PC-9 (cell line): ENCODE measurements around the gene CELSR2. TPM values are rescaled to one million over a fixed set of nuclear protein-coding genes. Genes with fewer than 3 reads are reported as not detected.
A peak's percentile ranks its signal among the peaks of the same experiment; 100 is the strongest.

ENCODE experiments used
- BruUV-seq: library from RNA; stranded (reverse); fragments of 400-500 nt; replicated peaks from 2 replicates; lab custom pipeline; 2021; lab: Mats Ljungman, UMichigan
- CTCF ChIA-PET: fragments of 300-600 bp; sonication (Branson Sonifier 250); formaldehyde crosslinking; loops from one replicate; lab custom pipeline; 2022; ENCODE audit warnings: antibody characterized with exemption; lab: Charles Lee
- POLR2A ChIA-PET: fragments of 300-600 bp; sonication (Branson Sonifier 250); formaldehyde crosslinking; loops from one replicate; lab custom pipeline; 2022; ENCODE audit warnings: antibody characterized with exemption; ENCODE audit not compliant: unreplicated experiment; lab: Charles Lee
- DNase-seq, 2 experiments: peaks; one replicate each; pipeline versions ENCODE4 v3.0.0 to v3.0.0-alpha.2; 2015 to 2022; ENCODE audit warnings: mixed read lengths in 1 of 2
- H2AFZ ChIP-seq: fragments of 200-600 bp; sonication (generic); 2 replicates; pipeline ENCODE4 v1.8.1; 2017; ENCODE audit warnings: antibody characterized with exemption
- H3F3A ChIP-seq: fragments of 200-600 bp; sonication (generic); 2 replicates; pipeline ENCODE4 v1.8.1; 2017; ENCODE audit warnings: antibody characterized with exemption, mild to moderate bottlenecking, low read depth; ENCODE audit not compliant: insufficient read depth
- H3K27ac ChIP-seq: fragments of 200-600 bp; sonication (generic); 2 replicates; pipeline ENCODE4 v1.6.1; 2016; ENCODE audit warnings: mixed run types
- H3K27me3 ChIP-seq: fragments of 200-600 bp; sonication (generic); 2 replicates; pipeline ENCODE4 v1.6.1; 2016; ENCODE audit warnings: low read depth, mixed run types; ENCODE audit not compliant: insufficient read depth
- H3K36me3 ChIP-seq: fragments of 200-600 bp; sonication (generic); 2 replicates; pipeline ENCODE4 v1.6.1; 2016; ENCODE audit warnings: low read depth, mixed run types
- H3K4me1 ChIP-seq: fragments of 200-600 bp; sonication (generic); replicated peaks from 2 replicates; pipeline ENCODE4 v1.6.1; 2016; ENCODE audit warnings: mixed run types; ENCODE audit not compliant: insufficient read depth
- H3K4me2 ChIP-seq: fragments of 200-600 bp; sonication (generic); 2 replicates; pipeline ENCODE4 v1.6.1; 2017; ENCODE audit warnings: mixed run types
- H3K4me3 ChIP-seq: fragments of 200-600 bp; sonication (generic); 2 replicates; pipeline ENCODE4 v1.6.1; 2016; ENCODE audit warnings: mixed run types
- H3K79me2 ChIP-seq: fragments of 200-600 bp; sonication (generic); 2 replicates; pipeline ENCODE4 v1.6.1; 2017; ENCODE audit warnings: low read depth, mixed run types
- H3K9me2 ChIP-seq: fragments of 200-600 bp; sonication (generic); 2 replicates; pipeline ENCODE4 v1.8.1; 2017; ENCODE audit warnings: mild to moderate bottlenecking; ENCODE audit not compliant: insufficient read depth
- H3K9me3 ChIP-seq: fragments of 200-600 bp; sonication (generic); 2 replicates; pipeline ENCODE4 v1.8.1; 2016; ENCODE audit warnings: low read depth; ENCODE audit not compliant: insufficient read depth
- H4K20me1 ChIP-seq: fragments of 200-600 bp; sonication (generic); 2 replicates; pipeline ENCODE4 v1.8.1; 2017; ENCODE audit not compliant: insufficient read depth
- CTCF ChIP-seq: fragments of 200-600 bp; sonication (generic); conservative IDR thresholded peaks from 2 replicates; pipeline ENCODE4 v1.6.1; 2017; ENCODE audit warnings: mixed run types, antibody characterized with exemption, mild to moderate bottlenecking, moderate library complexity
- EZH2 ChIP-seq: fragments of 200-600 bp; sonication (generic); IDR thresholded peaks from 2 replicates; pipeline ENCODE4 v1.8.0; 2017; ENCODE audit warnings: antibody characterized with exemption, low read depth
- intact Hi-C: fragments of 100-400 bp; cut with micrococcal nuclease; formaldehyde crosslinking; loops from one replicate; pipeline ENCODE4 v1.10.0; 2022; ENCODE audit not compliant: unreplicated experiment
- total RNA-seq: library from RNA; stranded (reverse); gene quantifications from 2 replicates; pipeline ENCODE4 v1.2.3, GENCODE V29; 2021

Gene CELSR2
- total RNA-seq, 1 experiment from 2014 or later = 19.5 TPM

- Histone ChIP-seq H3K36me3 (no peaks in the 10 kb centered on the region), H2AFZ (no peak overlapping the region), H3K4me2 (no peak overlapping the region), H3F3A (0 out of 2 replicates have a peak, but pooled peaks cover 7% of the 10 kb centered on the region), H3K9me2 (no peaks in the 10 kb centered on the region), H3K27me3 (no peaks in the 10 kb centered on the region), H3K4me3 (no peak overlapping the region), H3K27ac (no peak overlapping the region), H3K4me1 (0 out of 2 replicates have a peak, but pooled peaks cover 7% of the 10 kb centered on the region), H3K9me3 (no peaks in the 10 kb centered on the region), H3K79me2 (no peaks in the 10 kb centered on the region), H4K20me1 (no peaks in the 10 kb centered on the region)
- ChIA-PET POLR2A (no interaction called here), CTCF (no interaction called here)
- no peak for DNase-seq
- no TSS peak for BruUV-seq
- TF ChIP-seq CTCF = no peak
- no peak for TF ChIP-seq EZH2
- intact Hi-C loops = no loop called here
These were observed 47.4 kb downstream of the CELSR2 start for GRCh38 chr1:109296782-109297181.

GRCh38 chr1:109298666-109299557 lies 49.6 kb downstream of the CELSR2 start:
- TF ChIP-seq CTCF (no peak), EZH2 (no peak)
- Histone ChIP-seq H3K9me2 (no peaks in the 10 kb centered on the region), H3K79me2 (no peaks in the 10 kb centered on the region), H3F3A (0 out of 2 replicates have a peak, but pooled peaks cover 7% of the 10 kb centered on the region), H2AFZ (no peak overlapping the region), H3K36me3 (no peaks in the 10 kb centered on the region), H3K27ac (no peak overlapping the region), H3K9me3 (no peaks in the 10 kb centered on the region), H3K27me3 (no peaks in the 10 kb centered on the region), H3K4me1 (0 out of 2 replicates have a peak, but pooled peaks cover 4% of the 10 kb centered on the region), H3K4me2 (no peak overlapping the region), H4K20me1 (no peaks in the 10 kb centered on the region), H3K4me3 (no peak overlapping the region)
- BruUV-seq = no TSS peak
- DNase-seq = peak; percentile 42 to 67
- CTCF ChIA-PET = no interaction called here
- POLR2A ChIA-PET = no interaction called here
- intact Hi-C loops = no loop called here

DNA sequence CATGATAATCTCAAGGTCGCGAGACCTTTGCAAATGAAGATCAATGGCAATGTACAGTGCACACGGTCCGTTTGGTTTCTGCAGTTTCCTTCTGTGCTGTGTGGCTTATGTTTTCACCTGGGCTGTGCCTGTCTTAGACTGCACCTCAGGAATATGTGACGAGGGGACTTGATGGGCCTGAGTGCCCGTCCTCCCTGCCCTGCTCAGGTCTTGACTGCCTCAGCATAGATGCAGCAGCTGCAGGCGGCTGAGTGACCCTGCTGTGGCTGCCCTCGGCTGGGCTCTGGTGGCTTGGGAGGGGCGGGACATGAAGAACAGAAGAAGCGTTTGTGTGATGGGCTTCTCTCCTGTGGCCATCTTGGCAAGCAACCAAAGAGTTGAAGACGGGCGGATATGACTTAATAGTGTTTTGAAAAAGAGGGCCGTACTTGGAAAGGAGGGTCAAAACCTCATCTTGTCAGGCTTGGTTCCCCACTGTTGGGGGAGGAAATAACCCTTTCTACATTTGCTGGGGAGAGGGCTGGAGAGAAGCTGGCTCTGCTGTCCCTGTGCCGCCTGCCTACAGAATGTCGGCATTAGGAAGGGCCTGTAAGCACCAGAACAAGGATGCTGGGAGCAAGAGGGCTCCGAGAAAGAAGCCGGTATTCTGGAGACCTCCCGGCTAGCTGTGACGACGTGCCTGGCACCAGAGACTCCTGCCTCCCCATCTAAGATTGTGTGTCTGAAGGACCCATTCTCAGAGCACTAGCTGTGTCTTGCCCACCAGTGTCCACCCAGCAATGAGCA lies 50.4 kb downstream of the CELSR2 start:
- no peak for DNase-seq
- no peak overlapping the region for H3K4me2 ChIP-seq
- no peaks in the 10 kb centered on the region for H4K20me1 ChIP-seq
- no peaks in the 10 kb centered on the region for H3K9me3 ChIP-seq
- H3K9me2 ChIP-seq = no peaks in the 10 kb centered on the region
- CTCF ChIA-PET = no interaction called here
- 0 out of 2 replicates have a peak, but pooled peaks cover 7% of the 10 kb centered on the region for H3F3A ChIP-seq
- no peaks in the 10 kb centered on the region for H3K79me2 ChIP-seq
- TF ChIP-seq CTCF (no peak), EZH2 (no peak)
- no peak overlapping the region for H3K4me3 ChIP-seq
- no peak overlapping the region for H3K27ac ChIP-seq
- BruUV-seq = no TSS peak
- POLR2A ChIA-PET = no interaction called here
- intact Hi-C loops = no loop called here
- H2AFZ ChIP-seq = no peak overlapping the region
- no peaks in the 10 kb centered on the region for H3K27me3 ChIP-seq
- H3K4me1 ChIP-seq = no peaks in the 10 kb centered on the region
- H3K36me3 ChIP-seq = no peaks in the 10 kb centered on the region
